ENCODE data around the gene CHAMP1.

- TF ChIP-seq CTCF (IDR thresholded peaks at IDR 0.05; ENCODE audit: insufficient read depth, low read length, poor library complexity, severe bottlenecking) (no peak), EZH2phosphoT487 (conservative IDR thresholded peaks at IDR 0.05; ENCODE audit: low read length) (no peak)
Observed at GRCh38 chr13:114321256-114321655, 7.0 kb downstream of the CHAMP1 start.

All from SU-DHL-6 (cell line).